Activated naive CD4-positive, alpha-beta T cell treated with anti-CD3 and anti-CD28 coated beads, Interleukin-2, amount 10 ng/mL, durations not matched to agents 5 hours and 36 hours (primary cell): ENCODE measurements around the gene SYNJ2BP. TPM values are rescaled to one million over a fixed set of nuclear protein-coding genes. Genes with fewer than 3 reads are reported as not detected.

ENCODE experiments used
- total RNA-seq, 2 experiments: library from RNA; stranded (reverse); gene quantifications; one replicate each; pipeline ENCODE4 v1.2.3, GENCODE V29; 2021

The SYNJ2BP gene
- 10 to 100 TPM; 12.3 to 12.9 TPM for total RNA-seq

GRCh38 chr14:70416725-70417349 is at the start of gene SYNJ2BP:
SYNJ2BP (minus strand) TSS chr14:70417090; CDS start chr14:70416963, 127 bp downstream.

DNA sequence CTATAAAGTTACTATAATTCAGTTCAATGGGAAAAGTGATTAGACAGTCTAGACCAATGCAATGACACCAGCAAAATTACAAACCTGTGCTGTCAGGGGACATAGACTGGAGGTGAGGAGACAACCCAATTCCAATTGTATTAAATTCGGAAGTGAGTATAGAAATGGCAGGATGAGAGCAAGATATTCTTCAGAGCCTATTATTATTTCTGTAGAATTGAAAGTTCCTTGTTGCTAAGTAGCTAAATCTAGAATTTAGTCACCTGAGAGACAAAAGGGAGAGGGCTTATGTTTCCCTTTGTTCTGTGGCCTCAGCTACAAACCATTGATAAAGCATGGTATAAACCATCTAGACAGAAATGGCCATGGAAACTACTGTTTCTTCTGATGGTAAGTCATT is 35.0 kb upstream of the SYNJ2BP start, which contains the start of gene ADAM21:
ADAM21 (plus strand) TSS at position 301 of the 400 bp plus-strand sequence. CDS start 5,326 bp downstream, outside the sequence.

Other genes starting within 250 kb of the SYNJ2BP start
- under 1 TPM; 0.08 to 0.10 TPM for gene SLC8A3, start 228.1 kb downstream of the SYNJ2BP start, total RNA-seq
- 10 to 100 TPM; 37.0 to 37.7 TPM for gene COX16, start 57.4 kb downstream of the SYNJ2BP start, total RNA-seq
- not detected for gene ADAM21, start 35.1 kb upstream of the SYNJ2BP start, total RNA-seq
- gene ADAM20, start 117.9 kb upstream of the SYNJ2BP start, total RNA-seq = under 1 TPM; 0.22 to 0.33 TPM
- gene MED6, start 183.6 kb upstream of the SYNJ2BP start, total RNA-seq = 10 to 100 TPM; 38.5 to 47.3 TPM
- gene TTC9, start 224.8 kb upstream of the SYNJ2BP start, total RNA-seq = 10 to 100 TPM; 15.7 to 15.9 TPM